Keratinocyte (primary cell): ENCODE results near the gene ESR2. TPM values are rescaled to one million over a fixed set of nuclear protein-coding genes. Genes with fewer than 3 reads are reported as not detected.

Source experiments
- DNase-seq: peaks from one replicate; pipeline ENCODE4 v3.0.0-alpha.2; 2011; ENCODE audit warnings: low read depth, missing footprints, low spot score
- FAIRE-seq: peaks from 2 replicates; lab custom pipeline; 2011; peaks lifted over from hg19 to GRCh38; lab: Jason Lieb, UNC
- H2AFZ ChIP-seq: 2 replicates; pipeline ENCODE4 v1.6.0; 2012; ENCODE audit warnings: low read length, control low read depth, inconsistent platforms; ENCODE audit not compliant: control insufficient read depth
- H3K27ac ChIP-seq: 2 replicates; pipeline ENCODE4 v1.5.1; 2011; ENCODE audit warnings: low read length; ENCODE audit not compliant: control insufficient read depth, insufficient read depth
- H3K27me3 ChIP-seq: 3 replicates; pipeline ENCODE4 v1.6.0; 2011; ENCODE audit warnings: low read length; ENCODE audit not compliant: control insufficient read depth, insufficient read depth; ENCODE audit errors: extremely low read depth
- H3K36me3 ChIP-seq, 2 experiments: 2 replicates in 1 of 2; 3 replicates in 1 of 2; pipeline ENCODE4 v1.5.1; 2011; ENCODE audit warnings: low read length in 2 of 2, mild to moderate bottlenecking in 1 of 2; ENCODE audit not compliant: control insufficient read depth in 2 of 2, insufficient read depth in 2 of 2; ENCODE audit errors: extremely low read depth in 1 of 2
- H3K4me1 ChIP-seq: 3 replicates; pipeline ENCODE4 v1.5.1; 2011; ENCODE audit warnings: low read length; ENCODE audit not compliant: control insufficient read depth, insufficient read depth; ENCODE audit errors: extremely low read depth
- H3K4me2 ChIP-seq: 3 replicates; pipeline ENCODE4 v1.6.0; 2011; ENCODE audit warnings: low read depth, low read length; ENCODE audit not compliant: control insufficient read depth, insufficient read depth; ENCODE audit errors: extremely low read depth
- H3K4me3 ChIP-seq, 3 experiments: fragments of 200-600 bp in 1 of 3; sonication (generic) in 1 of 3; 2 replicates in 2 of 3; 3 replicates in 1 of 3; pipeline ENCODE4 v1.5.1; 2011 to 2016; ENCODE audit warnings: low read length in 3 of 3, mild to moderate bottlenecking in 3 of 3, control low read depth in 2 of 3, inconsistent platforms in 1 of 3, low read depth in 1 of 3, mixed read lengths in 1 of 3, mixed run types in 1 of 3, moderate library complexity in 1 of 3; ENCODE audit not compliant: control insufficient read depth in 2 of 3, insufficient read depth in 2 of 3; ENCODE audit errors: extremely low read depth in 1 of 3
- H3K79me2 ChIP-seq: 2 replicates; pipeline ENCODE4 v1.6.0; 2012; ENCODE audit warnings: low read length; ENCODE audit not compliant: control insufficient read depth, insufficient read depth
- H3K9ac ChIP-seq: 3 replicates; pipeline ENCODE4 v1.6.0; 2011; ENCODE audit warnings: low read length; ENCODE audit not compliant: control insufficient read depth, insufficient read depth; ENCODE audit errors: extremely low read depth
- H3K9me1 ChIP-seq: 3 replicates; pipeline ENCODE4 v1.6.0; 2011; ENCODE audit warnings: low read length; ENCODE audit not compliant: control insufficient read depth, insufficient read depth; ENCODE audit errors: extremely low read depth
- H3K9me3 ChIP-seq: 2 replicates; pipeline ENCODE4 v1.5.1; 2012; ENCODE audit warnings: low read depth, low read length; ENCODE audit not compliant: control insufficient read depth
- H4K20me1 ChIP-seq: 3 replicates; pipeline ENCODE4 v1.6.0; 2011; ENCODE audit warnings: low read length; ENCODE audit not compliant: control insufficient read depth, insufficient read depth; ENCODE audit errors: extremely low read depth
- CTCF ChIP-seq, 3 experiments: IDR thresholded peaks in 1 of 3; conservative IDR thresholded peaks in 1 of 3; optimal IDR thresholded peaks in 1 of 3; 2 replicates in 2 of 3; 3 replicates in 1 of 3; pipeline versions ENCODE3 to v1.5.1; 2011; ENCODE audit warnings: low read length in 3 of 3, mild to moderate bottlenecking in 3 of 3, moderate library complexity in 2 of 3, control low read depth in 1 of 3, inconsistent platforms in 1 of 3; ENCODE audit not compliant: insufficient read depth in 2 of 3; ENCODE audit errors: extremely low read depth in 1 of 3
- EZH2 ChIP-seq: IDR thresholded peaks from one replicate; pipeline ENCODE4 v1.6.1; 2012; ENCODE audit warnings: inconsistent platforms, mild to moderate bottlenecking, low read length, moderate library complexity
- dilution Hi-C: fragments of 300-500 bp; cut with MboI; formaldehyde crosslinking; loops from one replicate; pipeline ENCODE4 v1.7.0; 2020; ENCODE audit warnings: low sequenced_read_pairs; ENCODE audit not compliant: extremely low pct_ligation_motif_present
- polyA plus RNA-seq, 5 experiments: library from polyadenylated mRNA; depleted of rRNA in 3 of 5; stranded (reverse) in 3 of 5; stranded (forward) in 1 of 5; unstranded in 1 of 5; fragments of >200 nt; gene quantifications; 1 replicate in 1 of 5; 2 replicates in 3 of 5; 3 replicates in 1 of 5; pipeline versions ENCODE4 v1.2.1 to v1.2.3, GENCODE V29; 2011 to 2012; ENCODE audit warnings: missing spikeins in 2 of 5, low read depth in 1 of 5, low replicate concordance in 1 of 5

The ESR2 gene
- polyA plus RNA-seq, 1 donor (not counting 4 experiments of a cell fraction or from before 2014, with no cell fraction given): 0.03 TPM

GRCh38 chr14:64110802-64111201 lies 183.4 kb downstream of the ESR2 start:
- H2AFZ ChIP-seq: peak overlapping the region; percentile 34
- peak overlapping the region; percentile 63 for H3K27ac ChIP-seq
- DNase-seq: no peak

GRCh38 chr14:64109819-64110554 lies 184.2 kb downstream of the ESR2 start:
- H3K27me3 ChIP-seq: no peaks in the 10 kb centered on the region
- H3K4me1 ChIP-seq: peaks cover 11% of the 10 kb centered on the region
- no peak overlapping the region for H3K27ac ChIP-seq
- H4K20me1 ChIP-seq: no peaks in the 10 kb centered on the region
- no peaks in the 10 kb centered on the region for H3K9me3 ChIP-seq
- H3K9ac ChIP-seq: no peak overlapping the region
- H2AFZ ChIP-seq: no peak overlapping the region
- H3K4me3 ChIP-seq: no peak overlapping the region
- no peak overlapping the region for H3K4me2 ChIP-seq
- no peak for DNase-seq
- no peaks in the 10 kb centered on the region for H3K79me2 ChIP-seq
- dilution Hi-C loops: no loop called here
- no peaks in the 10 kb centered on the region for H3K9me1 ChIP-seq
- peak; percentile 59 for FAIRE-seq
- TF ChIP-seq EZH2 (no peak), CTCF (optimal IDR thresholded peaks at IDR 0.05 in 1 of 3, IDR thresholded peaks at IDR 0.05 in 1 of 3, conservative IDR thresholded peaks at IDR 0.05 in 1 of 3; ENCODE audit: extremely low read depth in 1 of 3, insufficient read depth in 2 of 3, low read length in 3 of 3) (no peak)
- peaks cover 2% of the 10 kb centered on the region in 2 experiments for H3K36me3 ChIP-seq

More at GRCh38 chr14:64110802-64111201, 183.4 kb downstream of the ESR2 start:
- Histone ChIP-seq H3K79me2 (no peaks in the 10 kb centered on the region), H3K4me3 (no peak overlapping the region), H3K4me1 (peaks cover 11% of the 10 kb centered on the region), H3K9ac (no peak overlapping the region), H3K36me3 (peaks cover 2% of the 10 kb centered on the region in 2 experiments), H3K9me3 (no peaks in the 10 kb centered on the region), H3K9me1 (no peaks in the 10 kb centered on the region), H4K20me1 (no peaks in the 10 kb centered on the region), H3K27me3 (no peaks in the 10 kb centered on the region), H3K4me2 (no peak overlapping the region)
- no peak for TF ChIP-seq EZH2
- TF ChIP-seq CTCF (optimal IDR thresholded peaks at IDR 0.05 in 1 of 3, IDR thresholded peaks at IDR 0.05 in 1 of 3, conservative IDR thresholded peaks at IDR 0.05 in 1 of 3; ENCODE audit: extremely low read depth in 1 of 3, insufficient read depth in 2 of 3, low read length in 3 of 3): no peak
- dilution Hi-C loops: no loop called here
- no peak for FAIRE-seq
